Measurements from ENCODE around the gene MYO1H. TPM values are rescaled to one million over a fixed set of nuclear protein-coding genes. Genes with fewer than 3 reads are reported as not detected.

The MYO1H gene
- total RNA-seq, 2 experiments from 2014 or later = not detected

- peaks cover 36% of the 10 kb centered on the region for H3K4me1 Mint-ChIP-seq (ENCODE audit: low read depth)
- intact Hi-C loops (cut with micrococcal nuclease) = no loop called here
- H3K9me3 Mint-ChIP-seq = no peaks in the 10 kb centered on the region
- no peaks in the 10 kb centered on the region for H3K27me3 Mint-ChIP-seq (ENCODE audit: low read depth)
- peaks cover 4% of the 10 kb centered on the region for H3K36me3 Mint-ChIP-seq (ENCODE audit: low read depth)
- H3K4me3 Mint-ChIP-seq = no peak overlapping the region
- CTCF ChIA-PET = no interaction called here
- H3K27ac Mint-ChIP-seq = no peak overlapping the region
- no peak for DNase-seq
These were observed 132.7 kb downstream of the MYO1H start for GRCh38 chr12:109480356-109480755.

- Mint-ChIP-seq H3K9me3 (no peaks in the 10 kb centered on the region), H3K27me3 (ENCODE audit: low read depth) (no peaks in the 10 kb centered on the region), H3K4me1 (ENCODE audit: low read depth) (peaks cover 22% of the 10 kb centered on the region), H3K36me3 (ENCODE audit: low read depth) (peaks cover 5% of the 10 kb centered on the region), H3K27ac (no peak overlapping the region), H3K4me3 (no peak overlapping the region)
- CTCF ChIA-PET = no interaction called here
- no peak for DNase-seq
- intact Hi-C loops (cut with micrococcal nuclease) = no loop called here
These were observed 134.2 kb downstream of the MYO1H start for GRCh38 chr12:109481863-109482262.

GRCh38 chr12:109482491-109482890 lies 134.8 kb downstream of the MYO1H start:
- H3K9me3 Mint-ChIP-seq = no peaks in the 10 kb centered on the region
- peaks cover 16% of the 10 kb centered on the region for H3K4me1 Mint-ChIP-seq (ENCODE audit: low read depth)
- H3K27me3 Mint-ChIP-seq (ENCODE audit: low read depth) = no peaks in the 10 kb centered on the region
- no peak for DNase-seq
- CTCF ChIA-PET = interaction anchor here (0.7 kb wide), 1 partner anchor 50 kb away, joined by 3 read pairs; no protein-coding TSS in a partner anchor
- no peak overlapping the region for H3K27ac Mint-ChIP-seq
- peaks cover 5% of the 10 kb centered on the region for H3K36me3 Mint-ChIP-seq (ENCODE audit: low read depth)
- no peak overlapping the region for H3K4me3 Mint-ChIP-seq
- intact Hi-C loops (cut with micrococcal nuclease) = no loop called here

- Mint-ChIP-seq H3K27me3 (ENCODE audit: low read depth) (no peaks in the 10 kb centered on the region), H3K4me3 (no peak overlapping the region)
- CTCF ChIA-PET = interaction anchor here (0.7 kb wide), 1 partner anchor 50 kb away, joined by 3 read pairs; no protein-coding TSS in a partner anchor
These were observed 135.2 kb downstream of the MYO1H start for GRCh38 chr12:109482894-109483293.

GRCh38 chr12:109483346-109483745 lies 135.6 kb downstream of the MYO1H start:
- intact Hi-C loops (cut with micrococcal nuclease) = no loop called here
- Mint-ChIP-seq H3K27ac (no peak overlapping the region), H3K27me3 (ENCODE audit: low read depth) (no peaks in the 10 kb centered on the region), H3K4me3 (no peak overlapping the region), H3K4me1 (ENCODE audit: low read depth) (peaks cover 16% of the 10 kb centered on the region), H3K36me3 (ENCODE audit: low read depth) (peaks cover 5% of the 10 kb centered on the region), H3K9me3 (no peaks in the 10 kb centered on the region)
- CTCF ChIA-PET = interaction anchor here (0.7 kb wide), 1 partner anchor 50 kb away, joined by 3 read pairs; no protein-coding TSS in a partner anchor
- DNase-seq = no peak

More at GRCh38 chr12:109482894-109483293, 135.2 kb downstream of the MYO1H start:
- peaks cover 5% of the 10 kb centered on the region for H3K36me3 Mint-ChIP-seq (ENCODE audit: low read depth)
- peaks cover 16% of the 10 kb centered on the region for H3K4me1 Mint-ChIP-seq (ENCODE audit: low read depth)
- no peak overlapping the region for H3K27ac Mint-ChIP-seq
- intact Hi-C loops (cut with micrococcal nuclease) = no loop called here
- DNase-seq = no peak
- no peaks in the 10 kb centered on the region for H3K9me3 Mint-ChIP-seq

- CTCF ChIA-PET = no interaction called here
- intact Hi-C loops (cut with micrococcal nuclease) = no loop called here
- no peaks in the 10 kb centered on the region for H3K4me1 Mint-ChIP-seq (ENCODE audit: low read depth)
- peaks cover 10% of the 10 kb centered on the region for H3K36me3 Mint-ChIP-seq (ENCODE audit: low read depth)
- no peak overlapping the region for H3K27ac Mint-ChIP-seq
- no peak for DNase-seq
- no peak overlapping the region for H3K4me3 Mint-ChIP-seq
- no peaks in the 10 kb centered on the region for H3K27me3 Mint-ChIP-seq (ENCODE audit: low read depth)
- no peaks in the 10 kb centered on the region for H3K9me3 Mint-ChIP-seq
These were observed 137.5 kb downstream of the MYO1H start for GRCh38 chr12:109485201-109485600.

GRCh38 chr12:109487181-109488050 lies 139.7 kb downstream of the MYO1H start:
- Mint-ChIP-seq H3K9me3 (no peaks in the 10 kb centered on the region), H3K4me1 (ENCODE audit: low read depth) (no peaks in the 10 kb centered on the region), H3K36me3 (ENCODE audit: low read depth) (peaks cover 10% of the 10 kb centered on the region), H3K27ac (no peak overlapping the region), H3K4me3 (no peak overlapping the region), H3K27me3 (ENCODE audit: low read depth) (no peaks in the 10 kb centered on the region)
- intact Hi-C loops (cut with micrococcal nuclease) = no loop called here
- no peak for DNase-seq
- CTCF ChIA-PET = interaction anchor here (0.8 kb wide), 1 partner anchor 355 kb away, joined by 3 read pairs; no protein-coding TSS in a partner anchor

- Mint-ChIP-seq H3K27ac (no peak overlapping the region), H3K4me1 (ENCODE audit: low read depth) (no peaks in the 10 kb centered on the region), H3K36me3 (ENCODE audit: low read depth) (peaks cover 10% of the 10 kb centered on the region), H3K4me3 (no peak overlapping the region), H3K9me3 (no peaks in the 10 kb centered on the region), H3K27me3 (ENCODE audit: low read depth) (no peaks in the 10 kb centered on the region)
- no peak for DNase-seq
- CTCF ChIA-PET = interaction anchor here (0.8 kb wide), 1 partner anchor 355 kb away, joined by 3 read pairs; no protein-coding TSS in a partner anchor
- intact Hi-C loops (cut with micrococcal nuclease) = no loop called here
These were observed 140.5 kb downstream of the MYO1H start for GRCh38 chr12:109488051-109488665.

GRCh38 chr12:109489016-109489954 lies 141.6 kb downstream of the MYO1H start:
- peaks cover 10% of the 10 kb centered on the region for H3K36me3 Mint-ChIP-seq (ENCODE audit: low read depth)
- H3K9me3 Mint-ChIP-seq = no peaks in the 10 kb centered on the region
- CTCF ChIA-PET = interaction anchor here (0.6 kb wide), 1 partner anchor 40 kb away, joined by 3 read pairs; no protein-coding TSS in a partner anchor
- no peaks in the 10 kb centered on the region for H3K4me1 Mint-ChIP-seq (ENCODE audit: low read depth)
- no peak overlapping the region for H3K27ac Mint-ChIP-seq
- intact Hi-C loops (cut with micrococcal nuclease) = no loop called here
- no peak overlapping the region for H3K4me3 Mint-ChIP-seq
- DNase-seq = no peak
- no peaks in the 10 kb centered on the region for H3K27me3 Mint-ChIP-seq (ENCODE audit: low read depth)

GRCh38 chr12:109489955-109490565 lies 142.4 kb downstream of the MYO1H start:
- Mint-ChIP-seq H3K4me1 (ENCODE audit: low read depth) (no peaks in the 10 kb centered on the region), H3K36me3 (ENCODE audit: low read depth) (peaks cover 15% of the 10 kb centered on the region), H3K27me3 (ENCODE audit: low read depth) (no peaks in the 10 kb centered on the region), H3K4me3 (no peak overlapping the region), H3K9me3 (no peaks in the 10 kb centered on the region), H3K27ac (no peak overlapping the region)
- no peak for DNase-seq
- CTCF ChIA-PET = no interaction called here
- intact Hi-C loops (cut with micrococcal nuclease) = no loop called here

- Mint-ChIP-seq H3K27ac (no peak overlapping the region), H3K36me3 (ENCODE audit: low read depth) (peaks cover 20% of the 10 kb centered on the region), H3K4me1 (ENCODE audit: low read depth) (no peaks in the 10 kb centered on the region), H3K9me3 (no peaks in the 10 kb centered on the region), H3K4me3 (no peak overlapping the region), H3K27me3 (ENCODE audit: low read depth) (no peaks in the 10 kb centered on the region)
- intact Hi-C loops (cut with micrococcal nuclease) = no loop called here
- DNase-seq = no peak
- CTCF ChIA-PET = no interaction called here
These were observed 144.0 kb downstream of the MYO1H start for GRCh38 chr12:109491671-109492070.
